Left forelimb (tissue), 1 donor: ENCODE results near the gene GLRX3.
"Not testable (repeated sequence)": the region's sequence is repeated elsewhere in the genome, so short reads cannot be mapped to it uniquely, and the experiment has no call there.

ENCODE experiments used
- DNase-seq: peaks from one replicate; pipeline ENCODE4 v3.0.0-alpha.2; 2018; ENCODE audit warnings: low spot score

Gene GLRX3

DNA sequence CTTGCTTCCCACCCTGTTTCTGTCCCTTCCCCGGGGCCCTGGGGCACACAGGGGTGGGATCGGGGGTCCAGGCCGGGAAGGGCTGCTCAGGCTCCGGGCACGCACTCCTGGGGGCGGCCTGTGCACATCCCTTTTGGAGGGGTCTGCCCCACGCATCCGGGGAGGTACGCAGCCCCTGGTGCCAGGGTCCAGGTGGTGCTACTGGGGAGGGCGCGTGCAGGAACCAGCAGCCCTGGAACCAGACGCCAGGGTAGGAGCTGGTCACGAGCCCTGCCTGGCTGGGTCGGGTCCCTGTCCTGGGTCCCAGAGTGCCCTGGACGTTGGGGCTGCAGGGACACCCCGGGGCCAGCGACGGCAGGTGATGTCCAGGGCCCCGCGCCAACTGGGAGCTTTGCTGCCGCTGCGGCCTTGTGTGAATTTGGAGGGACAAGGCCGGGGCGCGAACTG is 53.4 kb downstream of the GLRX3 start:
- no peak for DNase-seq

DNA sequence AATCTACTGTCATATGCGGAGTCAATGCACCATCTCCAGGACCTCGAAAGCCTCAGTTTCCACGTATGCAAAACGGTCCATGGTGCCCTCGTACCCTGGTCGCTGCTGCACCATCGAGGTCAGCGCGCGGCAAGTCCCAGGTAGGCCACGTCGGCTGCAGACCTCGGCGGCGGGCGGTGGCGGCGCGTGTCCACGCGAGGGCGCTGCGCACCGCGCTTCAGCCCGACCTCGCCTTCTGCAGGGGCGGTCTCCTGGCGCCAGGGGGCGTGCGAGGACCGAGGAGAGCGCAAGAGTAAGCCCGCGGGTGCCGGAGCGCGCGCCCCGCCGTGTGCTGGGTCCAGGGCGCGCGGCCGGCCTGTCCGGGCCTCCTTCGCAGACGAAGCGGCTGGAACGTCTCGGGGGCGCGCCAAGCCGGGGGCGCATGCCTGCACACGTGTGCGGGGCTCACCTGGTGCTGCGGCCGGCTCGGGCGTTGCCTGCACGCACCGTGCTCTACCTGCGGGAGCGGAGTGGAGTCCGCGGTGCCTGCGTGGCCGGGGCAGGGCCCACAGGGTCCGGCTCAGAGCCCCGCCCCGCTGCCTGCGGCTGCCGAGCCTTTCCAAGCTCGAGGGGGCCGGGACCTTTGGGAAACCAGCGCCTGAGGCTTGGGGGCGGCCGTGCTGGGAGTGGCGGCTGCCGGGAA is 54.0 kb downstream of the GLRX3 start:
- DNase-seq, result peak; percentile 93

DNA sequence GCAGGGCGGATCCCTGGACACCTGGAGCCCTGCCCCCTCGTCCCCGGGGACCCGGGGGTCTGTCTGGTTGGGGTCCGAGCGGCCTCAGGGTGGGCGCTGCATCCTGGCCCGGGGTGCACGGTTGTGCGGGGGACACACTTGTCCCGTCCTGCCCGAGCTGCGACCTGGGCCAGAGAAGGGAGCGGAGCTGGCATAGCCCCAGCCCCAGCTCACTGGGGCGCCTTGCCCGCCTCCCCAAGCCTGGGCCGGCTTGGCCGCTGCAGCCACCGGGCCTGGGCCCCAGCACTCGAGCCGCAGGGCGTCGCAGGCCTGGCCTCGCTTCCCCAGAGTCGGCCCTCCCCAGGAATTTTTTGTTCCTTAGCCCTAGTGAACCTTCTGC is 54.5 kb downstream of the GLRX3 start:
- no peak for DNase-seq

DNA sequence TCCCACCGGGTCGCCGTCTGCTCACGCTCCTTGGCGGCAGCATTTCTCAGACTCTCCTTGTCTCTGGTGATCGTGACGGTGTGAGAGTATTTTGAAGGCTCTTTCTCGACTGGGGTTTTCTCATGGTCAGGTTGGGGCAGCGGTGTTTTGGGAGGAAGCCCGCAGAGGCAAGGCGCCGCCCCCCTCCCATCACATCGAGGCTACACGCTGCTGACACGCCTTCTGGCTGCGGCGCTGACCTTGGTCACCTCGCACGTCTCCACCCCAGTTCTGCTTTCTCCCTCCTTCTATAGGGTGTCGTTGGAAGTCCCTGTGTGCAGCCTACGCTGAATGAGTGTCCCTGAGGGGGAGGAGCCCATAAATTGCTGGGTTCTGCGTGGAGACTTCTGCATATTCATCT is 55.2 kb downstream of the GLRX3 start:
- DNase-seq, result no peak

DNA sequence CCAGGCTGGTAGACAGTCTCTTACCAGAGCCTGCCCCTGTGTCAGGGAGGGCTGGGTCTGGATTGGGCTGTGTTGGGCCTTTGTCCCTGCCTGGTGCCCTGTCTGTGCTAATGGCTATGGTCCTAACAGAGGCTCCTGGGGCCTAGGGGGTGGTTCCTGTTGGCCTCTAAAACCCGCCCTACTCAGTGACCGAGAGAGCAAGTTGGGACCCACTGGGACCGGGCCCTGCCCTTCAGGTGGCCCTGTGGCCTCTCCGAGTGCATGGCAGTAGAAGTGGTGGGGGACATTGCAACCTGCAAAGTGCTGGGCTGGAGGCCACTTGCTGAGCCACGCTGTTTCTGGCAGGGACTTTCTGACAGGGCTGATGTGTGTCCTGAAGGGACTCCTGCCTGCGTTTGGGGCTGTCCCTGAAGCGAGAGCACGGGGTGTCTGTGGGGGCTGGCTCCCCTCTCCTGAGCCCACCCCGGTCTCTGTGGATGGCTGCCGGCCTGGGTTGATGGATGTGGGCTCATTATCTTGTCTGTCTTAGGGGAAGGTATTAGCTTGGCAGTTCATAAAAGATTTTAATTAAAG is 56.2 kb downstream of the GLRX3 start:
- no peak for DNase-seq

DNA sequence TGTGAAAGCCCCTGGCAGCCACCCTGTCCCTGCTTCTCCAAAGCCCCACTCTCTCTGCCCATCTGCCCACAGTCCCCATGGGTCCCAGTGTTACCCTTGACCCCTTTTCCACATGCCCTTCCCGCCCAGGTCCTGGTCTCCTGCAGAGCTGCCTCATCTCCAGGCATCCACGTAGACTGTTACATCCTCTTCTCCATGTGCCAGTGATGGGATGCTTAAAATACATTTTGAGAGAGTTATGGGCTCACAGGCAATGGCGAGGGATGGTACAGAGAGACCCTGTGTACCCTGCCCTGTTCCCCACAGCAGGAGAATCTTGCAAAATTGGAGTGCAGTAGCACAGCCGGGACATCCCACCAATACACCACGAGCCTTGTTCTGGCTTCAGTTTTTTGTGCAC is 56.8 kb downstream of the GLRX3 start:
- no peak for DNase-seq

DNA sequence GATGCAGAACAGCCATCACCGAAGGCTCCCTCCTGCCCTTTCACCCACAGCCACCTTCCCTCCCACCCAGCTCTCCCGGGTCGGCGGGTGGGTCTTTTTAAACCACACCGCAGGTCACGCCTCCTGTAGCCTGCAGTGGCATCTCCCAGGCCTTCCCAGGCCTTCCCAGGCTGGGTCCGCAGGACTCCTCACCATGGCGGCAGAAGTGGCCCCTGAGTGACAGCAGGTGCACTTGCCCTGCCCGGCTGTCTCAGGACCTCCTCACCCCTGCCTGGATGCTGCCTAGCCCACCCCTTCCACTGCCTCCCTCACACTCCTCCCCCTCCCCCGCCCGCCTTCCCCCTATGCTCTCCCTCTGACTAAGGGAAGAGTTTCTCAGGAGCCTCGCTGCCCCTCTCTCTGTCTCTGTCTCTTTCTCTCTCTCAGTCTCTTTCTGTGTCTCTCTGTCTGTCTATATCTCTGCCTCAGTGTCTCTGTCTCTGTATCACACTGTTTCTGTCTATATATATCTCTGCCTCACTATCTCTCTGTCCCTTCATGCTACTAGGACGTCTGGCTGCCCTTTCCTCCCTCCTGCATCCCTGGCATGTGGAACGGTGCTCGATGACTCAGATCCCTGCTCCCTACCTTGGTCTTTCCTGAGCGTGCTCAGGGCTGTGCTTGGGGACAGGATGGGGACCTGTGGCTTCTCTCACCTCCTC is 57.5 kb downstream of the GLRX3 start:
- DNase-seq, result no peak

DNA sequence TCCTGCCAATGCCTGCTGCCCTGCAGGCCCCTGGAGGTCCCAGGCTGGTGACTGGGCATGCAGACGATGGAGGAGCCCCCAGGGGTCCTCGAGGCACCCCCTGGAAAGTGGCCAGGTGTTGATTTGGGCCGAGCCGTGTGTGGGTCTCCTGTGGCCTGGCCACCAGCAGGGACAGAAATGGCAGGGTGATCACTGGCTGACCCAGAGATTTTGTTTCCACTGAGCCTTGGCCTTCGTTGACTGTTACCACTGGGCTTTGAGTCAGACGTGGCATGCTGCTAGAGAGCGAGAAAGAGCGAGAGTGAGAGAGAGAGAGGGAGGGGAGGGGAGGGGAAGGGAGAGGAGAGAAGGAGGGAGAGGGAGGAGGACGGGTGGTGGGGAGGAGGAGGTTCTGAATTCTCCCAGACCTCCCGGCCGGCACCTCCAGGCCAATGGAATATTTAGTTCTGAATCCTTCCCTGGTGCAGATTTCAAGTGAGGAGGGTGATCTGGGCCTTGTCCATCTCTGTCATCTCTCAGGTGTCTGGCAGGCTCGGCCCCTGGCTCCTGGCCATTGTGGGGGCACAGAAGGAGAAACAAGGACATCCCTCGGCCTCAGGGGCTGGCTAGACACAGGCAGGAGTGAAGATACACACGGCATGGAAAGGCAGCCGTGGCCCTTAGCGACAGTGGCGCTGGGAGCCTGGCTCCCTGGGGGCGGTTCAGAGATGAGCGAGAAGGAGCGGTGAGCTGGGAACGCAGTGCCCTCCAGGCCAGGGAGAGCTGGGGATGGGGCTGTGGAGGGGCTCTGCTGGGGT is 58.2 kb downstream of the GLRX3 start:
- no peak for DNase-seq

DNA sequence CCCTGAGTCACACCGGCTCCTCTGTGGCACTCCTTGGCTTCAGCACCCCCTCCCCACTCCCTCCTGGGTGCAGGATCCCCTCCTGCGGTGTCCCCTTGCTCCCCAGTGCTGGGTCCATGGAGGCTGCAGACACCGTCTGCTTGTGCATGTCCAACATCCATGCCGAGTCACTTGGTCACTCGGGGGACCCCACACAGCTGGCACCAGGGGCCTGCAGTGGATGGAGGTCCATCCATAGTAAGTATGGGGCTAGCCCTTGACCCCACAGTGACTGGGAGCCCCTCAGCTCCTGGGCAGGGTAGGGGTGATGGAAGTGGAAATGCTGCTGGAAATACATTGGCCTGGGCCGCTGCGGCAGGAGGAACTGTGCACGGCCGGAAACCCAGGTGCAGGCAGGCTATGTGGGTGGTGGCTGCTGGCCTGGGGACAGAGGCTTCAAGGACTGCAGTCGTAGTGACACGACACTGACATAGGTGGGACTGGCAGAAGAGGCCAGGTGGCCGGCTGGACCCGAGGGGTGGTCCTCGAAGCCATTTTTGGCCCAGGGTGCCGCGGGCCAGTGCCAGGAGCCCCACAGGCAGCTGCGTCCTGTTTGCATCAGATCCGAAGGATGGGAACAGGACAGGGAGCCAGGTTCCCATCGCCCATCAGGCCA is 58.9 kb downstream of the GLRX3 start:
- no peak for DNase-seq

DNA sequence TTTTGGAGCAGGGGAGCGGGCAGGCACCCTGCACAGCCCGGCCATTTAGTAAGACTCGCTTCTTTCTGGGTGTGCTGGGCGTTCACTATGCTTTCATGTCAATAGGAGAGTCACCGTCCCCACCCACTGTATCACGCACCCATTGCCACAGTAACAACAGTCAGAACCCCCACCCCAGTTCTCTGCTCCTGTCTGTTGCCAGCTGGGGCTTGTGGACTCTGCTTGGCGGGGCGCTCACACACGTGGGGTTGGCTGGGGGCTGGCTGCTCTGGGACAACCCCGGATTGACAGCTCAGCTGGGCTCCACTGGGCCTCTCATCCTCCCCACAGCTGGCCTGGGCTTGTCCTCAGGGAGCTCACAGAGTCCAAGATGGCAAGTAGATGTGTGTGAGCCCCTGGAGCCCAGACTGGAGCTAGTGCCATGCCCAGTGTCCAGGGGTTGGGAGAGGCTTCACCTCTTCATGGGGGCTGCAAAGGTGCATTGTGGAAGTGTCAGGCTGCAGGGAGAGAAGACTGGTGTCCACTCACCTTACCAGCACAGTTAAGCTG is 59.6 kb downstream of the GLRX3 start:
- no peak for DNase-seq

DNA sequence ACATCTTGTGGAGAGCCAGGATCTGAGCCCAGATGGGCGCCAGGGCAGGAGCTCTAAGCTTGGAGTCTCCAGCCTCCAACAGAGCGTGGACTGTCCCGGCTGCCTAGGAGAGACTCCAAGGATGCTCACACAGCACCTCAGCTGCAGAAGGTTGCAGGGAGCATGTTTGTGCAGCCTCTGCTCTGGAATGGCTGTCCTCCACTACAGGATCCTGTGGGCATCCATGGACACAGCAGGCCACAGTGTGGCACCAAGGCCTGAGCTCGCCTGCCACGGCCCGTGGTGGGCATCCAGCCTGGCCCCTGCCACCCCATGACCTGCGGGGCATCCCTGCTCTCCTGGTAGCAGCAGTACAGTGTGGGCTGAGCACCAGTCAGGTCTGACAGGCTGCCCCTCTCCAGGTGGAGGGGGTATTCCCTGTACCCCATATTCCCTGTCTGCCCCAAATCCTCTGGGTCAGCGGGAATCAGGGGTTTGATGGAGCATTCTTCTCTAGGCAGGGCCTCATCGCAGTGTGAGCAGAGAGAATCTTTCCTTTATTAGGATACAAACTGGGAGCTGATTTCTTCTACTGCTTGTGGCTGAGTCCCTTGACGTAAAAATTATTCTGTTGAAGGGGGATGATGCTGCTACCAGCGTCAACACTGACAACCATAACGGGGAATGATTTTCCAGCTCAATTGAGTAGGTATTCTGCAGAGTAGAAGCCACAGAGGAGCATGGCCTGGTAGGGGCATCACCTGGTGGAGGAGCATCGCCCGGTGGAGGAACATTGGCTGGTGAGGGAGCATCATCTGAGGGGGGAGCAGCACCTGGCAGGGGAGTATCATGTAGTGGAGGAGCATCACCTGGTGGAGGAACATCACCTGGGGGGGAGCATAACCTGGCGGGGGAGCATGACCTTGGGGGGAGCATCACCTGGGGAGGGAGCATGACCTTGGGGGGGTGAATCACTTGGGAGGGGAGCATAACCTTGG is 60.6 kb downstream of the GLRX3 start:
- no peak for DNase-seq

DNA sequence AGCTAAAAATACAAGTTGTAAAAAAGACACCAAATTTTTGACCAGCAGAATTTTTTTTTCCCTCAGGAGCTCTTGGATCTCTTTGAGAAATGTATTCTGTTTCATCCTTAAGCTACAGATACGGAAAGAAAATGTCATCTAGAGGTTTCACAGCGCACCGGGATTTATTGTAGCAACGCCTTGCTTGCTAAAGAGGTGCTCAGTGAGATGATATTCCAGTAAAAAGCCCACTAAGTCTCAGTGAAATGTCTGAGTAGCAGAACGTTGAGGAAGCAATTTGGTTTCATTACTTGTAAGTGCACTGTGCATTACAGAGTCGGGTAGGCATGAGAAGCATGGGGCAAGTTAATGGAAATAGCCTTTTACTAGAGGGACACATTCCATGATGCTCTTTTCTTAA is 62.5 kb downstream of the GLRX3 start:
- no peak for DNase-seq

DNA sequence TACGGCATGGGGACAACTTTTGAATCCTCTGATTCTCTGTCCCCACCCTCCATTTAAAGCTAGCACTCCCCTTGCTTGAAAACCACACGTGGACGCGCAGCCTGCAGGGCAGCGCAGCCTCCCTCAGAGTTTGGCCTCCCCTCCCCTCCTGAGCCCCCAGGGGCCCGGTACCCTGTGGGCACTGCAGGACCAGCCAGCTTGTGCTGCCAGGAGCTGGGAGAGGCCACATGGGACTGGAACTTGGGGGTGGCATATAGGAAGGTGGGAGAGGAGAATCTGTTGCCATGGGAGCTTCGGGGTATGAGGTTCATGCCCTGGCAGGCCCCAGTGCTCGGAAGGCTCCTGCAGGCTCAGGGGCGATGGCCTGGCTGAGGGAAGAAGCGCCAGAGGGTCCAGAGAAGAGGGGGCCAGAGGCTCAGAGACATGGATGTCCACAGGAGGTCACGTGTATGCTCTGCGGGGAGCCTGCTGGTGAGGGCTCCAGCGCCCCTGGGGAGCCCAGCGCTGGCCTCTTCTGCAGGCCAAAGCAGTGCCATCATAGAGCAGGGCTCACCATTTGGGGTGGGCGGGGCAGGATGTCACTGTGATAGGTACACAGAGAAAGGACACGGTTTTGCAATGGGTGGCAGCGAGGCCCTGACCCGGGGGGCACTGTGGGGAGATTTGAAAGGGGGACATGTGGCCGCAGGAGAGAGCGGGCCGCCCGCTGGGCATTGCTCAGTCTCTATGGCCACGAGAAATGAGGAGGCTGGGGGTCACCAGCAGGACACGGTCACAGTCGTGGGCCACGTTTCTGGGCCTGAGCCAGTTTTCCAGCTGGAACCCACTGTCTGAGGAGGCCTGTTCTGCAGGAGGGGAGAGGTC is 64.2 kb downstream of the GLRX3 start:
- no peak for DNase-seq

DNA sequence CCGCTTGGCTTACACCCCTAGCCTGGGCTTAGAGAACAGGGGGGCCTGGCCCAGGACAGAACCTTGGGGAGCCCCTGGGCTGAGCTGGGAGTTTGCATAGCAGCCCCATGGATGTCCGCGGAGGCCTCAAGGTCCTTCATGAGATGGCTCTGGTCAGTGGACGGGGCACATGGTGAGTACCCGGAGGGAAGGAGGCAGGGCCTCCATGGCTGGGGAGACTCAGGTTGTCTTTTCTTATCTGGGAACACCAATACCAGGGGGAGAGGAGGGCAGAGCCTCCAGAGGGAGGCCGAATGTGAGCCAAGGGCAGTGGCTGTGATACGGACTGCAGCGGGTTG is 64.8 kb downstream of the GLRX3 start:
- no peak for DNase-seq

DNA sequence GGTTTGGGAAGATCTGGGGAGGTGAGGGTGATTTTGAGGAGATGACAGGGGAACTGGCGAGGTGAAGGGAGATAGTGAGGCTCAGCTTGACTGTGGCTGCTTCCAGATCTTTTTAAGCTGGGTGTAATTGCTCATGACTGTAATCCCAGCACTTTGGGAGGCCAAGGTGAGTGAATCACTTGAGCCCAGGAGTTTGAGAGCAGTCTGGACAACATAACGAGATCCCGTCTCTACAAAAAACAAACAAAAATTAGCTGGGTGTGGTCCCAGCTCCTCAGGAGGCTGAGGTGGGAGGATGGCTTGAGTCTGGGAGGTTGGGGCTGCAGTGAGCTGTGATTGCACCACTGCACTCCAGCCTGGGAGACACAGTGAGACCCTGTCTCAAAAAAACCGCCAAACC is 66.0 kb downstream of the GLRX3 start:
- DNase-seq, result not testable (repeated sequence)

DNA sequence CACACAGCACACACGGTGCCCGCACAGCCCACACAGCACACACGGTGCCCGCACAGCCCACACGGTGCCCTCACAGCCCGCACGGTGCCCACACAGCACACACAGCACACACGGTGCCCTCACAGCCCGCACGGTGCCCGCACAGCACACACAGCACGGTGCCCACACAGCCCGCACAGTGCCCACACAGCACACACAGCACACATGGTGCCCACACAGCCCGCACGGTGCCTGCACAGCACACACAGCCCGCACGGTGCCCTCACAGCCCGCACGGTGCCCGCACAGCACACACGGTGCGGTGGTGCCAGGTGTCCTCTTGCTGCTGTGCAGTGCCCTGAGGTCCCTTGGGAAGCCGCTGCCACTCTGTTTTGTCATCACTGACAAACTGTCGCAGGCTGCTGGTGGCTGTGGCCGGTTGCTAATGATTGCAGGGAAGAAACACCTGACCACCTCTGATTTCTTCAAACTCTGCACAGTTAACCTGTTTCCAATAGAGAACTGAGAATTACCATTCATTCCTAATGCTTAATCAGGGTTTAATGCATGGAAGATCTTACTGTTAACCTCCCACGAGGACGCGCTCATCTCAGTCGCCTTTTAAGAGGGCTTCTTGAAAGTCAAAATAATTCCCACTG is 66.9 kb downstream of the GLRX3 start:
- no peak for DNase-seq

DNA sequence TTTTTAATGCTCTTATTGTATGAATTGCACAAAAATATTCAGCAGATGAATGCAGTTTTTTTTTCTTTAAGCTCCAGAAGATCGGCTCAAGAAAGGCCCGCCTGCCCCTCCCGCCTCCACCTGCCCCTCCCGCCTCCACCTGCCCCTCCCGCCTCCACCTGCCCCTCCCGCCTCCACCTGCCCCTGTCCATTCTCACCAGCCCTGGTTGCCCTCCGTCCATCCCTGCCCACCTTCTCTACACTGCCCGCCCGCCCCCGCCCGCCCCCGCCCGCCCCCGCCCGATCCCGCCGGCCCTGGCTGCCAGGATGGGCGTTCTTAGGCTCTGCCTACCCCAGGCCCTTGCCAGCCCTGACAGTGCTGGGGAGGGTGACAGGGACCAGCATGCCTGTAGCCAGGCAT is 67.4 kb downstream of the GLRX3 start:
- DNase-seq, result no peak

DNA sequence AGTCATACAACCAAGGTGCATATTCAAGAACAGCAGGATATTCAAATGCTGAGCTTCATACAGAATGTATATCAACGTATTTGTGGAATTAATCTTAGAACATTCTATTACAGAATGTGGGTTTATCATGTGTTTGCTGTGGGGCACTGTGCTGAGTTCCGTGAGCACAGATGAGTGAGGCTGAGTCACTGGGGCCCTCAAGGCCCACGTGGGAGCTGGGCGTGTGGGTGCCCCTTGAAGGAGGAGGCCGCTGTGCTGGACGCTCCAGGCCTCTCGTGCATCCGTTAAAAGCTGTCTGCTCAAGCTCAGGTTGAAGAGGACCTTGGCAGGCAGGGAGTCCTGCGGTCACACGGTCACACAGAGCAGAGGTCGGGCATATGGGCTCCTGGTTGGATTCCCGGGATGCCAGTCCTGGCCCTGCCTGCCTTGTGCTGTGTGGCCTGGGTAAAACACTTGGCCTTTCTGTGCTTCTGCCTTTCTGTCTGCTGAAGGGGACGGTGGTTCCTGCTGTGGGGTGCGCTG is 70.1 kb downstream of the GLRX3 start:
- DNase-seq, result no peak

DNA sequence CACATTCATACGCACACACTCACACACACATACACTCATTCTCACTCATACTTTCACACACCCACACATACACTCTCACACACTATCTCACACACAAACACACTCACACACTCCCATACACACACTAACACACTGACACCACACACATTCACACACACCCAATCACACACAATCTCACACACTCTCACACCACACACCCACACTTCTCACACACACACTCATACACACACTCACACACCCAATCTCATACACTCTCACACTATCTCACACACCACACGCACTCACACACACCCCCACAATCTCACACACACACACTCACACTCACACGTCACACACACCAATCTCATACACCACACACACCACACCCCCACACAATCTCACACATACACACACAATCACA is 71.0 kb downstream of the GLRX3 start:
- no peak for DNase-seq
